NCI-H446 (cell line): Measurements from ENCODE around the gene TNS3.

Experiments used
- DNase-seq, 2 experiments: peaks; one replicate each; lab custom pipeline; 2025; lab: John Stamatoyannopoulos, UW

The TNS3 gene

GRCh38 chr7:47328392-47329319, 253.3 kb downstream of the TNS3 start:
- DNase-seq: no peak

GRCh38 chr7:47327698-47328391, 254.1 kb downstream of the TNS3 start:
- peak in 1 of 2 experiments; percentile 23 for DNase-seq

DNA sequence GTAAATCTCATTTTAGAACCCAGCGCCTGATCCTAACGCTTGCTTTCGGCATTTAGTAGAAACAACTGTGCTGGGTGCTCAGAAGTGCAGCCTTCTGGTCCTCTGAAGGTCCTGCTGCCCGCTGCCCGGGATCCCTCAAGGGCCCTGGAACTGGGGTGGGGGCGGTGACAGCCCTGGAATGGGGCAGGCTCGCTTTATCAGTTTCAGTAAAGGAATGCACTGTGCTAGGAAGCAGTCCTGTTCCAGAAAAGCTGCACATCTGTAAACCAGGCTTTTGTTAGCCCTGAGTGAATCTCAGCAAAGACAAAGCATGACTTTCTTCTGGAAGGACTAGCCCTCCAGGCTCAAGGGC, 254.6 kb downstream of the TNS3 start:
- no peak for DNase-seq

DNA sequence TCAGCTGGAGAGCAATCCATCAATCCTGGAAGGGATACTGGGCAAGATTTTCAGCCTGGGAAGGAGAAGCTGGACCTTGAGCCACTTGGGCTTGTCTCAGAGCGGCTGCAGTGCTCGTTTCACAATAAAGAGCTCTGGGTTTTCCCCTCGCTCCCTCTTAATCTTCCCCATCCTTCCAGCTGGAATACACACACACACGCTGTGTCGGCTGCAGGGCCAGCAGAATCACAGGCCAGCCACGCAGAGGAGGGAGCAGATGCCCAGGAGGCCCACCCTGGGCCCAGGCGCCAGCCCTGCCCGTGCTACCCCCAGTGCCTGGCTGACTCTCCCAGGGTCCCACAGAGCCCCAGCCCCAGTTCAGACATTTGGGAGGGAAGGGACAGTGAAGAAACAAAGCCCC, 255.1 kb downstream of the TNS3 start:
- no peak for DNase-seq

DNA sequence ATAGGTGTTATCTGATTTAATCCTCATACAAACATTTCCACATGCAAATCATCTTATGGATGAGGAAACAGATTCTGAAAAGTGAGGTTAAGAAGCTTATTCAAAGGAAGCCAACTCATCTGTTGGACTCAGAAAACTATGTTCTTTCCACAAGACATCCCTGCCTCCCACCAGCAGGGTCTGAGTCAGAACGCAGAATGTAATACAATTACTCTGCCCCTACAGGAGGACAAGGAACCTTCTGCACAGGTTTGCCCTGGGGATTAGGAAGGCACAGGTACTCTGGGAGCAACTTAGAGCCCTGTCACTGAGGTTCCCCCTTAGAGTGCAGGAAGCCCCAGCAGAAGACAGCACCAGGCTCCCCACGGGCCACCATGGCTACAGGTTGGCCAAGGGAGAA, 255.7 kb downstream of the TNS3 start:
- no peak for DNase-seq

DNA sequence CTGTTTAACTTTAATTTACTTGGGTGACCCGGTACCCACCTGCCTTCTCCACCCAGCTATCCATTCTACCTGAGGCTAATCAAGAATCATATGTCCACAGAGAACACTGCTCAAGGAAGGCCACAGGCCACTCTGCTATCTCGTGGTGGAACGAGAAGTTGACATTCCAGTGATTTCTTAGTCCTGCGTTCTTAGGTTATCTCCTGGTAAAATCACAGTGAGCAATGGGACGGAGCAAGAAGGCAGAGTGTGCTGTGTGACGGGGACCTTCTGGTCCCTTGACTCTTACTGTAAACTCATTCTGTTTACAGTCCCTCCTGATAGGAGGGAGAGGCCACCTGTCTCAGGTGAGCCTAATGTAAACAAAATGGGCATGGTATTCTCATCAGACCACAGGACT, 256.6 kb downstream of the TNS3 start:
- no peak for DNase-seq

DNA sequence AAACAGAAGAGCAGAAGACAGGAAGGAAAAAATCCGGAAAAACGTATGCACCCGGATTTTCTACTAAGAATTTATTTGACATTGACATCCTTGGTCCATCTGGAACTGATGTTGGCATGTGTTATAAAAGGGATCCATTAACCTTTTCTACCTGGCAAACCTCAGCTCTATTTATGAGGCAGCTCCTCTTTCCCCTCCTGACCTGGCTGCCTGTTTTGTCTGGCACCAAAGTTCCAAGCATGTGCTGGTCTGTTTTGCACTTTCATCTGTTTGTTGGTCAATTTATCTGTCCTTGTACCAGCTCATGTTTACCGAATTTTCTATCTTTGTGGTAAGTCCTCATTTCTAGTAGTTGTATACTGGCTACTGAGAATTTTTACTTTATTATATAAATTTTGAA, 258.0 kb downstream of the TNS3 start:
- no peak for DNase-seq

DNA sequence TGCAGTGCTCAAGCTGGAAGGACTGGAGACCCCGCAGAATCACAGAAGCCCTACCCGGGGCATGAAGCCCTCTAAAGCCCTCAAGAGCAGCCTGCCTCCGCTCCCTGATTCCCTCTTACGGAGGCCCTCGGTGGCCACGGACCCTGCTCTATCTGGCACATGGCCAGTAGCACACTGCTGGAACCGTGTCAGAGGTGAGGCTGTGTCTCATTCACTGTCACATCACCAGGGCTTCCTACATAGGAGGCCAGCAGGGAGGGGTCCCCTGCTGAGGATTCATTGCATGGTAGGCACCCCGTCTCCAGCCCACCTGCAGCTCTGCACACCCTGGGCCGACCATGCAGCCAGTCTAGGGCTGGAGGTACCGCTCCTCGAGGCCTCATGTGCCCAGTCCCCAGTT, 259.2 kb downstream of the TNS3 start:
- DNase-seq: no peak

DNA sequence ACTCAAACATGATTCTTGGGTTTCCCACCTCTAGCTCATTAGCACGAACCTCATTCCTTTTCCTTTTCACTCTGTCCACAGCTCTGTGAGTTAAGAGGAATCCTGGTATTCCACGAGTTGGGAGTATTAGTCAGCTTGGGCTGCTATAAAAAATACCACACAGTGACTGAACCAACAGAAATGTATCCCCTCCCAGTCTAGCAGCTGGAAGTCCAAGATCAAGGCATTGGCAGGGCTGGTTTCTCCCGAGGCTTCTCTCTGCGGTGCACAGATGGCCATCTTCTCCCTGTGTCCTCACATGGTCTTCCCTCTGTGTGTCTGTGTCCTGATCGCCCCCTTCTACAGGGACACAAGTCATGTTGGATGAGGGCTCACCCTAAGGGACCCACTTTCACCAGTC, 261.6 kb downstream of the TNS3 start:
- no peak for DNase-seq

DNA sequence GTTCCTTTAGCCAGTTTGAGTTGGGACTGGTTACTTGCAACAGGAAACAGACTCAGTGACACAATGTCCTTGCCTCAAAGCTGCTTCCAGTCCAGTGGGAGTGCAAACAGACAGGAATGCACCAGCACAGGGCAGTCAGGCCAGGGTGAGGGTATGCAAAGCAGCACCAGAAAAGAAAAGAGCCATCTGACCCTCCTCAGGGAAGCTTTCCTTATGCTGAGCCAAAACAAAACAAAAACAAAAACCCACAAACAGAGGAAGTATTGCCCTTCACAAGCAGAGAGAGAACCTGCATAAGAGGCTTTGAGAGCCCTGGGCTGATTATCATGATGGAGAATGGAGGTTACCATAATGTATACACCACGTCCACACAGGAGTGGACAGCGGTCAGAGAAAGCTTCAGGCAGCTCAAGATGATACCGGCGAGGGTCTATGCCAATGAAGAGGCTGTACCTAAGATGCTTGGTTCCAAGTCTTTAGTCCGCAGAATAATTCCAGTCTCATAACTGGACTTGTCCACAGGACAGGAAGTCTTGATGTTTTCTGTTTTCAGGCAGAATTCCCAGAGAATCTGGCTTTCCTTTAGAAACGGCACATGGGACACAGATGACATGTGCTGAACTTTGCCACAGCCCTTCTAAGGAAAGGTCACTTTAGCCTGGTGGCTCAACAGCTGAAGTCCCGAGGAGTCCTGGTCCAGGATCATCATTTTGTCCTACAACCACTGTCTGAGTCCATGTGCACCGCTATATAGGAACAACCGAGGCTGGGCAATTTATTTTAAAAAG, 263.3 kb downstream of the TNS3 start:
- DNase-seq: no peak

DNA sequence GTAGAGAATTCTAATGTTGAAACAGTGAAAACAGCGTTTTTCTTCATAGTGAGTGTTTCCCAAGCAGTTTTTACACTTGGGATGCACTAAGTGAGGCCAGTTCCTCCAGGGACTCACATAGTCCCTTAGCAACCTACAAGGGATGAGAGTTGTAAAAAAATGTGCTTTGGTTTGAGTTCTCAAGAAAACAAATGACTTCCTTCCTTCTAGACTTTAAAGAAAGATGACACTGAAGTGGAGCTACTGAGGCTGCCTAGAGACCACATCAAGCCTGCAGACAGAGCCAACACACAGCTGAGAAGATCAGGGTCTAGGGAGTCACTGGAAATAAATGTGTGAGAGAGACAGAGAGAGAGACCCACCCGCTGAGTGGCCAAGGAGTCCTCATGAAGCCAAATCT, 264.4 kb downstream of the TNS3 start:
- no peak for DNase-seq

- DNase-seq: no peak
Observed at GRCh38 chr7:47314728-47315607, 266.9 kb downstream of the TNS3 start.

GRCh38 chr7:47314248-47314647, 267.7 kb downstream of the TNS3 start:
- no peak for DNase-seq

- DNase-seq: no peak
Observed at GRCh38 chr7:47313564-47313963, 268.3 kb downstream of the TNS3 start.

DNA sequence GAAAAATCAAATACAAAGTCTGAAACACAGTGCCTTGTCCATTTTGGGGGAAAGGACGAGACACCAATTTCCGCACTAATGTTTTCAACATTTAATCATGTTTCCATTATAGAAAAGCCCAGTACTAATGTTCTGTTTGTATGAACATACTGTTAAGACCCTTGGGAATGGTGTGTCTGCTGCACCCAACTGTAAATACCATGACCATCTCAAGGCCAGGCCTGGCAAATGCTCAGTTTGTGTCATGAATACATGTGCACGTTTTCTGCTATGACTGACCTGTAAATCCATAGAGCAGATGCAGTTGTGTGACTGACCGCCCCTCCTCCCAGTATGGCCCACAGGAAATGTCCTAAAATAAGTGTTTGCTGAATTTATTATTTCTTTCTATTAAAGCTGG, 270.0 kb downstream of the TNS3 start:
- DNase-seq: no peak

DNA sequence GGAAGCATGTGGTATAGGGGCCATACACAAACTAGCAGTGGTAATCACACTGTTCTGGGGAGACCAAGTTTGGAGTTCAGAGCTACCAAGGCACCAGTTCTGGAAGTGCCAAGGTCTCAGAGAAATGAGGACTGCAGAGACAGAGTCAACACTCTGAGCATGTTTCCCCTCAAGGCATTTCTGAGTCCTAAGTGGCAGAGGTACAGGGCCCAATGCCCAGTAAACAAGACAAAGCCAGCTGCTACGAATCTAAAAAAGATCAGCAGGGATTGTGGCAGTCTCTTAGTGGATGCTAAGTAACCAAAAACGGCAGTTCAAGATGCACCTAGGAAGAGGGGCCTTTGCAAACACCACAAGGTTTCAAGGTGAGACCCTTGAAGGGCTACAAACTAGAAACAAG, 271.9 kb downstream of the TNS3 start:
- no peak for DNase-seq

DNA sequence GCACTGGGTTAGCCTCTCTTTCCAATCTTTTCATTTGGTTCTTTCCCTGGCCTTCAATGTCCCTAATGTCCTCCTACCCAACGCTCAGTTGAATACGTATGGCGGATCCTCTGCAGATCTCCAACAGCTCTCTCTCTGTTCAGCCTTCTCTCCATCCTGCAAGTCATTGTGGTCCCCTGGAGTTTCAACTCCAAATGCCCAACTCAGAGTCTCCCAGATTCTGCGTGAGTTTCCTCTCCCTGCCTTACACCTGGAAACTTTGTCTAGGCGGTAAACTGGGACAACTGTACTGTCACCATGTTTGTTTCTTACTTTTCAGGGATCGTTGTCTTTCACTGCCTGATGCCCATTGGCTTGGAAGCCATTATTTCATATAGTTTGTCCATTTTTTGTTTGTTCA, 273.1 kb downstream of the TNS3 start:
- no peak for DNase-seq

GRCh38 chr7:47307311-47307710, 274.6 kb downstream of the TNS3 start:
- DNase-seq: no peak

GRCh38 chr7:47304727-47305719, 276.9 kb downstream of the TNS3 start:
- DNase-seq: no peak

DNA sequence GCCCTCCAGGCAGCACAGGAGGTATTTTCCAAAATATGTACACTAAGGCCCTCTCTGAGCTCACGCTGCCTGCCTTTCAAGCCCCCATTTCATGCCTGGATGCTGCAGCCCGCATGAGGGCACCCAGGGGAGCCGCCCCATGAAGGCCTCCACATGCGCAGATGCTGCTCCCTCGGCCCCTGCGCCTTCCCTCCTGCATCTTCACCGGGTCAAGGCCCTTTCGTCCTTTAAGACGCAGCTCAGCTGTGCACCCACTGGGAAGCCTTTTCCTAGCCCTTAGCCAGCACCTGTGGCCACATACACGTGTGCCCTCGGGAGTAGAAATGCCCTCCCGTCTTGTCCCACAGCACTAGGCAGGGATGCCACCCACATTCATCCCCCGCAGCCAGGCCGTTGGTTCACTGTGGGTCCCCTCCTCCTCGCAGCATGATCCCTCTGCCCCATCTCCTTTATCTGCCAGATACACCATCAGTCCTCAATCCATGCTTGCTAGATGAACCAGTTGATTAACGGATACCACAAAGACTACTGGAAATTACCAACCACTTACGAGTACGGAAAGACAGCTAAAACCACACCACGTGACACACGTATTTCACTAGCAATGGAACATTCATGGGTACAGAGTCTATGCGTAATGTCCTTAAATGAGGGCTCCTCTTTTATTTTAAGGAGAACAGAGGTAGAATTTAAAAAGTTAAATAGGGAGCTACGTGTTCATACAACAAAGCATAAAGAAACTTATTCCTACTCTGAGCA, 278.0 kb downstream of the TNS3 start:
- DNase-seq: no peak
